ENCODE data around the gene NOC4L. TPM values are rescaled to one million over a fixed set of nuclear protein-coding genes. Genes with fewer than 3 reads are reported as not detected.

Gene NOC4L
- polyA plus RNA-seq, 1 of the 3 experiments (the other 2 are of a cell fraction): 12.9 TPM

GRCh38 chr12:132106921-132107320 is 37.3 kb upstream of the NOC4L start:
- no peak overlapping the region for H3K27ac ChIP-seq (ENCODE audit: low read depth in 2 of 2, low read length in 1 of 2)
- no peaks in the 10 kb centered on the region; a peak in 1 of 4 replicates for H3K4me1 ChIP-seq (ENCODE audit: control insufficient read depth in 1 of 2, insufficient read depth in 2 of 2, low read depth in 1 of 2, low read length in 1 of 2)
- no peak overlapping the region for H3K4me3 ChIP-seq (ENCODE audit: low read depth in 2 of 2, low read length in 1 of 2)
- H2AFZ ChIP-seq (ENCODE audit: low read depth): no peak overlapping the region
- H3K79me2 ChIP-seq (ENCODE audit: insufficient read depth): peaks cover 12% of the 10 kb centered on the region; the same call in 1 of the 2 replicates
- TF ChIP-seq GATA2 (CRISPR knock-in tag; IDR thresholded peaks at IDR 0.05) (no peak), JUND (IDR thresholded peaks at IDR 0.05) (no peak), REST (IDR thresholded peaks at IDR 0.05; ENCODE audit: low read depth, low read length) (no peak), ELF1 (IDR thresholded peaks at IDR 0.05) (no peak), TAF1 (IDR thresholded peaks at IDR 0.05; ENCODE audit: borderline replicate concordance, low read depth, low read length) (no peak)
- CTCF ChIA-PET: interaction anchor here (0.7 kb wide), 1 partner anchor 654 kb away, joined by 3 read pairs; no protein-coding TSS in a partner anchor
- peaks cover 31 to 40% of the 10 kb centered on the region in 2 experiments for H3K36me3 ChIP-seq (replicated peaks in 1 of 2; ENCODE audit: control insufficient read depth in 1 of 2, insufficient read depth in 2 of 2, low read length in 1 of 2)
- H3K4me2 ChIP-seq: no peak overlapping the region
- WGBS (ENCODE audit: low lambda C conversion rate): 93% methylated on average over 7 of the region's 7 CpGs
- no peaks in the 10 kb centered on the region for H3K9me3 ChIP-seq
- 0 out of 2 replicates have a peak, but pooled peaks cover 4% of the 10 kb centered on the region for H4K20me1 ChIP-seq (ENCODE audit: insufficient read depth)
- no peaks in the 10 kb centered on the region for H3F3A ChIP-seq (replicated peaks; ENCODE audit: insufficient read depth)
- no peak overlapping the region for H3K9ac ChIP-seq
- no peak for DNase-seq
- H3K27me3 ChIP-seq (ENCODE audit: insufficient read depth): no peaks in the 10 kb centered on the region
- no peaks in the 10 kb centered on the region for H3K9me2 ChIP-seq
- POLR2A ChIA-PET: no interaction called here

GRCh38 chr12:132108211-132108832 is 35.9 kb upstream of the NOC4L start:
- Histone ChIP-seq H3F3A (replicated peaks; ENCODE audit: insufficient read depth) (no peaks in the 10 kb centered on the region), H3K4me3 (ENCODE audit: low read depth in 2 of 2, low read length in 1 of 2) (no peak overlapping the region), H3K4me2 (no peak overlapping the region), H4K20me1 (ENCODE audit: insufficient read depth) (no peaks in the 10 kb centered on the region), H3K79me2 (ENCODE audit: insufficient read depth) (peaks cover 12% of the 10 kb centered on the region; the same call in 1 of the 2 replicates), H2AFZ (ENCODE audit: low read depth) (no peak overlapping the region), H3K4me1 (ENCODE audit: control insufficient read depth in 1 of 2, insufficient read depth in 2 of 2, low read depth in 1 of 2, low read length in 1 of 2) (no peaks in the 10 kb centered on the region; a peak in 1 of 4 replicates), H3K9ac (no peak overlapping the region), H3K9me2 (no peaks in the 10 kb centered on the region), H3K27me3 (ENCODE audit: insufficient read depth) (no peaks in the 10 kb centered on the region), H3K27ac (ENCODE audit: low read depth in 2 of 2, low read length in 1 of 2) (no peak overlapping the region), H3K36me3 (replicated peaks in 1 of 2; ENCODE audit: control insufficient read depth in 1 of 2, insufficient read depth in 2 of 2, low read length in 1 of 2) (peaks cover 34 to 37% of the 10 kb centered on the region in 2 experiments), H3K9me3 (no peaks in the 10 kb centered on the region)
- 84% methylated on average over 16 of the region's 16 CpGs for WGBS (ENCODE audit: low lambda C conversion rate)
- no peak for DNase-seq
- POLR2A ChIA-PET: no interaction called here
- TF ChIP-seq TEAD4 (IDR thresholded peaks at IDR 0.05; ENCODE audit: borderline replicate concordance, insufficient read depth) (no peak), FOSL2 (IDR thresholded peaks at IDR 0.05; ENCODE audit: borderline replicate concordance, low read depth) (no peak), SMC3 (IDR thresholded peaks at IDR 0.05; ENCODE audit: low read depth, low read length) (no peak), TCF12 (IDR thresholded peaks at IDR 0.05) (no peak), GABPA (IDR thresholded peaks at IDR 0.05; ENCODE audit: low read depth) (no peak), RXRA (IDR thresholded peaks at IDR 0.05; ENCODE audit: borderline replicate concordance, low read depth) (no peak)
- TF ChIP-seq, protein P1, sequence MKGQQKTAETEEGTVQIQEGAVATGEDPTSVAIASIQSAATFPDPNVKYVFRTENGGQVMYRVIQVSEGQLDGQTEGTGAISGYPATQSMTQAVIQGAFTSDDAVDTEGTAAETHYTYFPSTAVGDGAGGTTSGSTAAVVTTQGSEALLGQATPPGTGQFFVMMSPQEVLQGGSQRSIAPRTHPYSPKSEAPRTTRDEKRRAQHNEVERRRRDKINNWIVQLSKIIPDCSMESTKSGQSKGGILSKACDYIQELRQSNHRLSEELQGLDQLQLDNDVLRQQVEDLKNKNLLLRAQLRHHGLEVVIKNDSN (IDR thresholded peaks at IDR 0.05; ENCODE audit: borderline replicate concordance, low read depth): no peak
- CTCF ChIA-PET: interaction anchor here (0.7 kb wide), 1 partner anchor 32 kb away, joined by 3 read pairs; no protein-coding TSS in a partner anchor

Data from SK-N-SH (cell line).